ENCODE data around the gene STPG2.

DNA sequence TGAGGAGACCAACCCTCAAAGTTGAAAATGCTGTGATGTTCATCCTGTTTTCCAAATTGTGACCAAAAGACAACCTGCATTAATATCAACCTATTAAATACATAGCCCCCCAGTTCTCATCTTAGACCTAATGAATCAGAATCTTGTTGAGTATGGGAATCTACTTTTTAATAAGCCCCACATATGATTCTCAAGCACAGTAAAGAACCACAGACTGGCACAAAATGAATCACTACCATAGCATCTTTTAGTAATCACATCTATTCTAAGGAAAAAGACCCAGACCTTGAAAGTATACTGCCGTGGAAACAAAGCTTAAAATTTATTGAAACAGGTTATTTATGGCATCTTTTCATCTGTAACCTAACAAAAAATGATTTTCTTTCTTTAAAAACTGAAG lies 152.9 kb downstream of the STPG2 start:
- TF ChIP-seq, protein P1, sequence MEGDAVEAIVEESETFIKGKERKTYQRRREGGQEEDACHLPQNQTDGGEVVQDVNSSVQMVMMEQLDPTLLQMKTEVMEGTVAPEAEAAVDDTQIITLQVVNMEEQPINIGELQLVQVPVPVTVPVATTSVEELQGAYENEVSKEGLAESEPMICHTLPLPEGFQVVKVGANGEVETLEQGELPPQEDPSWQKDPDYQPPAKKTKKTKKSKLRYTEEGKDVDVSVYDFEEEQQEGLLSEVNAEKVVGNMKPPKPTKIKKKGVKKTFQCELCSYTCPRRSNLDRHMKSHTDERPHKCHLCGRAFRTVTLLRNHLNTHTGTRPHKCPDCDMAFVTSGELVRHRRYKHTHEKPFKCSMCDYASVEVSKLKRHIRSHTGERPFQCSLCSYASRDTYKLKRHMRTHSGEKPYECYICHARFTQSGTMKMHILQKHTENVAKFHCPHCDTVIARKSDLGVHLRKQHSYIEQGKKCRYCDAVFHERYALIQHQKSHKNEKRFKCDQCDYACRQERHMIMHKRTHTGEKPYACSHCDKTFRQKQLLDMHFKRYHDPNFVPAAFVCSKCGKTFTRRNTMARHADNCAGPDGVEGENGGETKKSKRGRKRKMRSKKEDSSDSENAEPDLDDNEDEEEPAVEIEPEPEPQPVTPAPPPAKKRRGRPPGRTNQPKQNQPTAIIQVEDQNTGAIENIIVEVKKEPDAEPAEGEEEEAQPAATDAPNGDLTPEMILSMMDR (IDR thresholded peaks at IDR 0.05; ENCODE audit: low read depth, low read length, missing input control) = no peak
- TF ChIP-seq, protein P2, sequence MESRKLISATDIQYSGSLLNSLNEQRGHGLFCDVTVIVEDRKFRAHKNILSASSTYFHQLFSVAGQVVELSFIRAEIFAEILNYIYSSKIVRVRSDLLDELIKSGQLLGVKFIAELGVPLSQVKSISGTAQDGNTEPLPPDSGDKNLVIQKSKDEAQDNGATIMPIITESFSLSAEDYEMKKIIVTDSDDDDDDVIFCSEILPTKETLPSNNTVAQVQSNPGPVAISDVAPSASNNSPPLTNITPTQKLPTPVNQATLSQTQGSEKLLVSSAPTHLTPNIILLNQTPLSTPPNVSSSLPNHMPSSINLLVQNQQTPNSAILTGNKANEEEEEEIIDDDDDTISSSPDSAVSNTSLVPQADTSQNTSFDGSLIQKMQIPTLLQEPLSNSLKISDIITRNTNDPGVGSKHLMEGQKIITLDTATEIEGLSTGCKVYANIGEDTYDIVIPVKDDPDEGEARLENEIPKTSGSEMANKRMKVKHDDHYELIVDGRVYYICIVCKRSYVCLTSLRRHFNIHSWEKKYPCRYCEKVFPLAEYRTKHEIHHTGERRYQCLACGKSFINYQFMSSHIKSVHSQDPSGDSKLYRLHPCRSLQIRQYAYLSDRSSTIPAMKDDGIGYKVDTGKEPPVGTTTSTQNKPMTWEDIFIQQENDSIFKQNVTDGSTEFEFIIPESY (IDR thresholded peaks at IDR 0.05) = no peak

Data from liver (tissue), 2 donors.